KMS-11 (cell line): ENCODE measurements around the gene DSCAML1.
"Not testable (repeated sequence)": the region's sequence is repeated elsewhere in the genome, so short reads cannot be mapped to it uniquely, and the experiment has no call there.

Source experiments
- H2AFZ ChIP-seq: fragments of 200-600 bp; sonication (generic); 2 replicates; pipeline ENCODE4 v1.6.1; 2016; ENCODE audit warnings: antibody characterized with exemption, mixed run types, low read depth
- H3K27ac ChIP-seq: fragments of 200-600 bp; sonication (generic); 2 replicates; pipeline ENCODE4 v1.6.1; 2016; ENCODE audit warnings: mild to moderate bottlenecking, mixed run types
- H3K27me3 ChIP-seq: fragments of 200-600 bp; sonication (generic); 2 replicates; pipeline ENCODE4 v1.6.1; 2017; ENCODE audit warnings: mild to moderate bottlenecking, low read depth, mixed run types, moderate library complexity; ENCODE audit not compliant: insufficient read depth
- H3K36me3 ChIP-seq: fragments of 200-600 bp; sonication (generic); 2 replicates; pipeline ENCODE4 v1.6.1; 2017; ENCODE audit warnings: mild to moderate bottlenecking, mixed run types; ENCODE audit not compliant: insufficient read depth
- H3K4me1 ChIP-seq: fragments of 200-600 bp; sonication (generic); 2 replicates; pipeline ENCODE4 v1.6.1; 2016; ENCODE audit warnings: mild to moderate bottlenecking, low read depth, mixed run types; ENCODE audit not compliant: poor library complexity, severe bottlenecking
- H3K4me2 ChIP-seq: fragments of 200-600 bp; sonication (generic); 2 replicates; pipeline ENCODE4 v1.7.0; 2016; ENCODE audit warnings: mild to moderate bottlenecking, mixed run types
- H3K4me3 ChIP-seq: fragments of 200-600 bp; sonication (generic); IDR thresholded peaks from 2 replicates; pipeline ENCODE4 v1.6.1; 2017; ENCODE audit warnings: low read depth, low read length, mixed read lengths; ENCODE audit not compliant: insufficient read depth
- H3K79me2 ChIP-seq: fragments of 200-600 bp; sonication (generic); 2 replicates; pipeline ENCODE4 v1.6.1; 2016; ENCODE audit warnings: low read depth, mixed run types; ENCODE audit not compliant: insufficient read depth
- H3K9ac ChIP-seq: fragments of 200-600 bp; sonication (generic); 2 replicates; pipeline ENCODE4 v1.6.1; 2016; ENCODE audit warnings: mild to moderate bottlenecking, mixed run types
- H4K20me1 ChIP-seq: fragments of 200-600 bp; sonication (generic); 2 replicates; pipeline ENCODE4 v1.6.1; 2016; ENCODE audit warnings: mild to moderate bottlenecking, mixed run types; ENCODE audit not compliant: insufficient read depth
- CTCF ChIP-seq: fragments of 200-600 bp; sonication (generic); conservative IDR thresholded peaks from 2 replicates; pipeline ENCODE4 v1.6.1; 2017; ENCODE audit warnings: low read depth, mild to moderate bottlenecking, antibody characterized with exemption, low read length, moderate library complexity, mixed read lengths

Gene DSCAML1

GRCh38 chr11:117459123-117459978 lies 337.7 kb downstream of the DSCAML1 start:
- Histone ChIP-seq H3K4me2 (no peak overlapping the region), H3K9ac (no peak overlapping the region), H4K20me1 (no peaks in the 10 kb centered on the region), H2AFZ (no peak overlapping the region), H3K27me3 (no peaks in the 10 kb centered on the region), H3K27ac (no peak overlapping the region), H3K4me1 (no peaks in the 10 kb centered on the region), H3K36me3 (no peaks in the 10 kb centered on the region), H3K79me2 (no peaks in the 10 kb centered on the region), H3K4me3 (no peak overlapping the region)
- TF ChIP-seq CTCF = no peak

DNA sequence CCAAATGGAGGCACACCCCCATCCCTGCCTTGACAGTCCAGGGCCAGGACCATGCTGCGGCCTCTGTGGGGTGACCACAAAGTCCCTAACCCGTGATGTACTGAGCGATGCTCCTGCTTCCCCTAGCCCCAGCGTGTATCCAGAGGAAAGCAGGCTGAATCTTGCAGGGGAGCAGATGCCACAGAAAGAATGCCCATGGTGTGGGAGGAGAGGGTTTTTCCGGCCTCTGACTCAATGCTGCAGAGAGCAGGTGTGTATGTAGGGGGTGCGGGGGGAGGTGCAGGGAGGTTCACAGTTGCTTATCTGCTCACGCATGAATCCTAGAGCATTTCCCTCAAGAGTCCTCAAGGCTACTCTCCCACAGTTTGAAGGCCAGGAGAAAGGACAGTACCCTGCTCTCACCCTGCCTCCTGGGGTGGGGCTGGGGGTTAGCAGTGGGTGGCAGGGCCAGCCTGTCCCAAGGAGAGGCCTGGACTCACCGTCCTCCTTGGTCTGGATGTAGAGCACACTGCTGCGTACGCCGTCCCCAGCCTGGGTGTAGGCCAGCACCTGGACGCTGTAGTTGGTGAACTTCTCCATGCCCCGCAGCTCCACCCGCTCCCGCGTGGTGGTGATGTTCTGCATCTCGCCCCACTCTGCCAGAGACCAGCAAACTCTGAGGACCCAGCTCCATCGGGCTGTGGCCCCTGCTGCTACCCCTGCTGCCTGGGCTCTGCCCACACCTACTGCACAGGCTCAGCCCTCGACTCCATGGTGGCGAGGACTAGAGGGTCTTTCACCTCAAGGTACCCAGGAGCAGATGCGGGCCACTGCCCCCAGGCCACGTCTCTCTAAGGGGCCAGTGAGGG lies 338.5 kb downstream of the DSCAML1 start:
- no peak overlapping the region for H3K4me2 ChIP-seq
- no peak for TF ChIP-seq CTCF
- no peaks in the 10 kb centered on the region for H4K20me1 ChIP-seq
- H3K27ac ChIP-seq = no peak overlapping the region
- no peak overlapping the region for H3K9ac ChIP-seq
- no peak overlapping the region for H2AFZ ChIP-seq
- H3K36me3 ChIP-seq = no peaks in the 10 kb centered on the region
- no peaks in the 10 kb centered on the region for H3K27me3 ChIP-seq
- H3K4me1 ChIP-seq = no peaks in the 10 kb centered on the region
- no peak overlapping the region for H3K4me3 ChIP-seq
- H3K79me2 ChIP-seq = no peaks in the 10 kb centered on the region

GRCh38 chr11:117457835-117458234 lies 339.2 kb downstream of the DSCAML1 start:
- no peak overlapping the region for H3K4me2 ChIP-seq
- no peaks in the 10 kb centered on the region for H3K4me1 ChIP-seq
- no peaks in the 10 kb centered on the region for H3K79me2 ChIP-seq
- H3K4me3 ChIP-seq = no peak overlapping the region
- H2AFZ ChIP-seq = no peak overlapping the region
- H3K36me3 ChIP-seq = no peaks in the 10 kb centered on the region
- H3K9ac ChIP-seq = no peak overlapping the region
- H4K20me1 ChIP-seq = no peaks in the 10 kb centered on the region
- no peak overlapping the region for H3K27ac ChIP-seq
- H3K27me3 ChIP-seq = no peaks in the 10 kb centered on the region
- no peak for TF ChIP-seq CTCF

DNA sequence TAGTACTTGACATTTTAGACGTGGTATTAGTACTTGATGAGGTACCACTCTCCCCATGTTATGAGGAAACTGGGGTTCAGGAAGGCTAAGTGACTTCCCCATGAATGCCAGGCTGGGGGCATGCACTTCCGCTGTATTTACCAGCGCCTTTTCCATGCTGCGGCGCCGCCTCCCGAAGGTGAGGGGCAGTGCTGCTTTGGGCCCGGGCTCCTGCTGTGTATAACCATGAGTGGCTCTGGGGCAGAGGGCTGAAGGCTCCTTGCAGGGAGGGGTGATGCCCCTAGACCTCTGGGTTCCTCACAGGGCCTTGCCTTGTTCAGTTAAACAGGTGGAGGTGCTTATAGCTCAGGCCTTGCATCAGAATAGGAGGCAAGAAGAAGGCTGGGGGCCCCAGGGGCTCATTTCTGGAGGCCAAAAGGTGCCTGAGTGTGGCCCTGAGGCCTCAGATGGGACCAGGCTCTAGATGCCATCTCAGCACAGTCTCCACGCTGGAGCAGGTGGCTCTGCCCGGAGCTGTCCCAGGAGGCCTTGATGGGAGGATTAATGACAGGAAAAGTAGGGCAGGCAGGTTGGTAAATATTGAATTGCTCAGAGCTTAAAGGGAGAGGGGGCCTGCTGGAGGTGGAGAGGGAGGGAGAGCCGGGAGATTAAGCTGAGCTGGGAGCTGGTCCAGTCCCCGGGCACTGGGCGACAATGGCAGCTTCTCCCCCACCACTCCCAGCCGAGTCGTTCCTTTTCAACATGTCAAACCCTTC lies 339.8 kb downstream of the DSCAML1 start:
- no peaks in the 10 kb centered on the region for H3K27me3 ChIP-seq
- H2AFZ ChIP-seq = no peak overlapping the region
- H3K9ac ChIP-seq = no peak overlapping the region
- TF ChIP-seq CTCF = no peak
- no peaks in the 10 kb centered on the region for H4K20me1 ChIP-seq
- H3K79me2 ChIP-seq = no peaks in the 10 kb centered on the region
- H3K4me2 ChIP-seq = no peak overlapping the region
- no peaks in the 10 kb centered on the region for H3K36me3 ChIP-seq
- no peak overlapping the region for H3K27ac ChIP-seq
- H3K4me3 ChIP-seq = no peak overlapping the region
- no peaks in the 10 kb centered on the region for H3K4me1 ChIP-seq

GRCh38 chr11:117456721-117457029 lies 340.3 kb downstream of the DSCAML1 start:
- not testable (repeated sequence) for H3K9ac ChIP-seq, H3K79me2 ChIP-seq, H4K20me1 ChIP-seq, H3K27me3 ChIP-seq, H3K36me3 ChIP-seq, H3K27ac ChIP-seq, H3K4me3 ChIP-seq, H2AFZ ChIP-seq, H3K4me1 ChIP-seq, H3K4me2 ChIP-seq
